Measurements from ENCODE around the gene MLST8.
"Not testable (repeated sequence)": the region's sequence is repeated elsewhere in the genome, so short reads cannot be mapped to it uniquely, and the experiment has no call there.

Gene MLST8

GRCh38 chr16:2235695-2236336 is 30.6 kb downstream of the MLST8 start:
- H3K9me3 Mint-ChIP-seq (ENCODE audit: low read depth), result no peaks in the 10 kb centered on the region
- no peak overlapping the region for H3K4me3 Mint-ChIP-seq
- no peaks in the 10 kb centered on the region for H3K27me3 Mint-ChIP-seq

DNA sequence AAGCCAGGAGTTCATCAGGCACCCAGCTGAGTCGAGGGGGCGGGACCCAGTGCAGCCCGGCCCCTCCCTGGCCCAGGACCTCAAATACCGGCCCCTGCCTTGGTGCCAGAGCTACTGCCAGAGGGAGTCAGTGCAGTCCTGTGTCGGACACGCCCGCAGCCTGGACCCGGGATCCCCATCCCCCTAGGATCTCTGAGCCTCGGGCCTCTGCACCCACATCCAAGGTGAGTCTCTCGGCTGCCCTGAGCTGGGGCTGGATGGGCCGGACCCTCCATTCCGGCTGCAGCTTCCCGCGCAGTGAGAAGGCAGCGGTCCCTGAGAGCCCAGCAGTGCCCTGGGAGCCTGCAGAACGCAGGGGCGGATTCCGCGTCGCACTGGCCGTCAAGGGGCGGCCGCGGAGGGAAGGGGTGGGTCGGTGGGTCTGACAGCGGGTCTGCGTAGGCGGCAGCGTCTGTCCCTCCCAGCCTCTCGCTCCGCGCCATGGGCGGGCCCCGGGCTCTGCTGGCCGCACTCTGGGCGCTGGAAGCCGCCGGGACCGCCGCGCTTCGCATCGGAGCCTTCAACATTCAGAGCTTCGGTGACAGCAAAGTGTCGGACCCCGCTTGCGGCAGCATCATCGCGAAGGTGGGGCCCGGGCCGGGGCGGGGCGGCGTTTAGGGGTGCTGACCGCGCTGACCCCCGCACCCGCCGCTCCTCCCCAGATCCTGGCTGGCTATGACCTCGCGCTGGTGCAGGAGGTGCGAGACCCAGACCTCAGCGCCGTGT is 31.3 kb downstream of the MLST8 start, which contains the start of gene DNASE1L2:
TSS of gene DNASE1L2 (plus strand) at position 108 of the 765 bp plus-strand sequence. CDS start at position 481, 373 bp downstream.
- Mint-ChIP-seq H3K4me1 (ENCODE audit: low read depth) (no peaks in the 10 kb centered on the region), H3K27ac (no peak within 1 kb of the TSS), H3K9me3 (ENCODE audit: low read depth) (no peaks in the 10 kb centered on the region), H3K27me3 (no peaks in the 10 kb centered on the region), H3K4me3 (no peak within 1 kb of the TSS), H3K36me3 (no peaks in the 10 kb centered on the region)

More at GRCh38 chr16:2235695-2236336, 30.6 kb downstream of the MLST8 start:
- no peak overlapping the region for H3K27ac Mint-ChIP-seq
- no peaks in the 10 kb centered on the region for H3K4me1 Mint-ChIP-seq (ENCODE audit: low read depth)
- no peaks in the 10 kb centered on the region for H3K36me3 Mint-ChIP-seq

- Mint-ChIP-seq H3K27me3 (no peaks in the 10 kb centered on the region), H3K4me3 (no peak overlapping the region), H3K36me3 (no peaks in the 10 kb centered on the region), H3K4me1 (ENCODE audit: low read depth) (no peaks in the 10 kb centered on the region), H3K9me3 (ENCODE audit: low read depth) (no peaks in the 10 kb centered on the region), H3K27ac (no peak overlapping the region)
Measured at GRCh38 chr16:2237102-2237482, 31.8 kb downstream of the MLST8 start.

GRCh38 chr16:2237493-2238149 is 32.4 kb downstream of the MLST8 start:
- Mint-ChIP-seq H3K9me3 (ENCODE audit: low read depth) (no peaks in the 10 kb centered on the region), H3K4me1 (ENCODE audit: low read depth) (no peaks in the 10 kb centered on the region), H3K4me3 (no peak overlapping the region), H3K27me3 (no peaks in the 10 kb centered on the region), H3K27ac (no peak overlapping the region), H3K36me3 (no peaks in the 10 kb centered on the region)

DNA sequence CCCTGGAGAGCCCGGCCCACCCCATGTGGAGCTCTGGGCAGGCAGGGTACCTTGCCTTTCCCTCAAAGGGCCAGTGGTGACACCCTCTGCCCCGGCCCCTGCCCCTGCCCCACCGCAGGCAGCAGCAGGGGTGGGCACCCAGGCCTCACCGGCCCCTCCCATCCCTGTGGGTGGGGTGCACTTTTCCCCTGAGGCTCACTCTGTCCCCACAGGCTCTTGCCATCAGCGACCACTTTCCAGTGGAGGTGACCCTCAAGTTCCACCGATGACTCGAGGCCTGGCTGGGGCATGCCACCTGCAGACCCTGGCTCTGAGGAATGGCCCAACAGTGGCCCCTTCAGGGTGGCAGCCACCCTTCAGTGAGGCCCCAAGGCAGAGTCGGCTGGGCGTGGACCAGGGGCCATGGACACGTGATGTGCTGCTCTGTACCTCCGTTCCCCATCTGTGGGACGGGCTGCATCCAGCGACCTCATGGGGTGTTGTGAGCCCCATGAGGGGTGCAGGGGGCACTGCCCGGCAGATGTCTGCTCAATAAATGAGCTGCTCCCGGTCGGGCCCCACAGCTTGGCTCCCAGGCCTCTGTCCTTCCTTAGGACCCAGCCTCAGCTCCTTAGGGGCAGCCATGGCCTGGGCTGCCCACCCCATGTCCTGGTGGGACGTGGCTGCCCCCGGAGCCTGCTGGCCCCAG is 33.0 kb downstream of the MLST8 start:
- Mint-ChIP-seq H3K4me1 (ENCODE audit: low read depth) (no peaks in the 10 kb centered on the region), H3K27ac (no peak overlapping the region), H3K36me3 (no peaks in the 10 kb centered on the region), H3K4me3 (no peak overlapping the region), H3K27me3 (no peaks in the 10 kb centered on the region), H3K9me3 (ENCODE audit: low read depth) (no peaks in the 10 kb centered on the region)

- H3K27me3 Mint-ChIP-seq, result no peaks in the 10 kb centered on the region
- H3K4me1 Mint-ChIP-seq (ENCODE audit: low read depth), result no peaks in the 10 kb centered on the region
Measured at GRCh38 chr16:2238838-2239675, 33.8 kb downstream of the MLST8 start.

DNA sequence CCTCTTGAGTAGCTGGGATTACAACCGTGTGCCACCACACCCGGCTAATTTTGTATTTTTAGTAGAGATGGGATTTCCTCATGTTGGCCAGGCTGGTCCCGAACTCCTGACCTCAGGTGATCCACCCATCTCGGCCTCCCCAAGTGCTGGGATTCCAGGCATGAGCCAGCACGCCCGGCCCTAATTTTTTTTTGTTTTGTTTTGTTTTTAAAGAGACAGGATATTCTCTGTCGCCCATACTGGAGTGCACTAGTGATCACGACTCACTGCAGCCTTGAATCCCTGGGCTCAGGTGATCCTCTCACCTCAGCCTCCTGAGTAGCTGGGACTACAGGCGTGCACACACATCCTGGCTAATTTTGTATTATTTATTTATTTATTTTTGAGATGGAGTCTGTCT is 35.1 kb downstream of the MLST8 start:
- not testable (repeated sequence) for H3K9me3 Mint-ChIP-seq (ENCODE audit: low read depth); H3K4me1 Mint-ChIP-seq (ENCODE audit: low read depth); H3K36me3 Mint-ChIP-seq; H3K27ac Mint-ChIP-seq; H3K27me3 Mint-ChIP-seq; H3K4me3 Mint-ChIP-seq

More at GRCh38 chr16:2238838-2239675, 33.8 kb downstream of the MLST8 start:
- H3K36me3 Mint-ChIP-seq, result no peaks in the 10 kb centered on the region
- no peak overlapping the region for H3K4me3 Mint-ChIP-seq
- no peaks in the 10 kb centered on the region for H3K9me3 Mint-ChIP-seq (ENCODE audit: low read depth)
- H3K27ac Mint-ChIP-seq, result no peak overlapping the region

DNA sequence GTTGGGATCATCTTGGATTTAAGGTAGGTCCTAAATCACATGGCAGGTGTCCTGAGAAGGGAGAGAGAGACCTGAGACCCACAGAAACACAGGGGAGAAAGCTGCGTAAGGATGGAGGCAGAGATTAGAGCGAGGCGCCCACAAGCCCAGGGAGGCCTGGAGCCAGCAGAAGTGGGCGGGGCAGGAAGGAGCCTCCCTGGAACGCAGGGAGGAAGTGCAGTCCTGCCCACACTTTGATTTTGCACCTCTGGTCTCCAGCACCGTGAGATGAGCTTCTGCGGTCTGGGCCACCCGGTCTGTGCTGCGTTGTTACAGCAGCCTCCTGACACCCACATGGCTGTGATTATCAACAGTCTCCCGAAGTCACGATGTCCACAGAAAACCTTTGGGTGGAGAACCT is 37.3 kb downstream of the MLST8 start:
- Mint-ChIP-seq H3K4me1 (ENCODE audit: low read depth) (no peaks in the 10 kb centered on the region), H3K9me3 (ENCODE audit: low read depth) (no peaks in the 10 kb centered on the region), H3K27ac (no peak overlapping the region), H3K36me3 (no peaks in the 10 kb centered on the region), H3K27me3 (no peaks in the 10 kb centered on the region), H3K4me3 (no peak overlapping the region)

DNA sequence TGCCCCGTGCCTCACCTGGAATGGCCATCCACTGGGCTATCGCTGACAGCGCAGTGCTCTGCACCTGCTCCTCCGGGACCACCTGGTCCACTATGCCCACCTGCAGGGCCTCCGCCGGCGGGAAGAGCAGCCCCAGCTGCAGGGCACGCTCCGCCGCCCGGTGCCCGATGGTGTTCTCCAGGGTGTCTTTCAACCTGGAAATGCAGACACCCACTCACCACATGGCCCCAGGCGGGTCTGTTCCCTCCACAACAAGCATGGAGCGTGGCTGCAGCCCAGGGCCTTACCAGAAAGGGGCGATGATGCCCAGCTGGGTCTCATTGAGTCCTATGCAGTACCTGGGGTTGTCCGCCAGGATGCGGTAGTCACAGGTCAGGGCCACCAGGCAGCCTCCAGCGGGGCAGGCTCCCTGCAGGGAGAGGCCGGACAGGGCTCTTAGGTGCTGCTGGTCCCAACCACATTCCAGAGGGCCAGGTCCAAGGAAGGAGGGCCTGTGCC is 37.8 kb downstream of the MLST8 start:
- H3K9me3 Mint-ChIP-seq (ENCODE audit: low read depth), result no peaks in the 10 kb centered on the region
- no peak overlapping the region for H3K4me3 Mint-ChIP-seq
- no peaks in the 10 kb centered on the region for H3K36me3 Mint-ChIP-seq
- H3K27ac Mint-ChIP-seq, result no peak overlapping the region
- H3K27me3 Mint-ChIP-seq, result no peaks in the 10 kb centered on the region
- H3K4me1 Mint-ChIP-seq (ENCODE audit: low read depth), result no peaks in the 10 kb centered on the region

DNA sequence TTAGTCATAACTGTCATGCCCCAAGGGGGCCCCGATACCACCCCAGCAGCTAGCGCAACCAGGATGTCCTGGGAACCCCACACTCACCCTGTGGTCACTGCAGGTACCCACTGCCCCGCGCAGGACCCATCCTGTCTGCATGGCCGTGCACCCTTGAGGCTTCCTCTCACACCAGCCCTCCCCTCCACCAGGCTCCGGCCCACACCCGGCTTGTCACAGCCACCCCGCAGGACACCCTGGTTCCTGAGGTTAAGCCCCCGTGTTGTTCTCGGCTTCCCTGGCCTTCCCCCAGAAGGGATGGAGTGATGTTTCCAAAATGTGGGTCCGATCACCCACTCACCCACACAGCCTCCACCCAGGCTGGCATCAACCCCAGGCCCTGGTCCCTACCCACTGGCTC is 38.5 kb downstream of the MLST8 start:
- Mint-ChIP-seq H3K27ac (no peak overlapping the region), H3K4me1 (ENCODE audit: low read depth) (no peaks in the 10 kb centered on the region), H3K9me3 (ENCODE audit: low read depth) (no peaks in the 10 kb centered on the region), H3K27me3 (no peaks in the 10 kb centered on the region), H3K36me3 (no peaks in the 10 kb centered on the region), H3K4me3 (no peak overlapping the region)

DNA sequence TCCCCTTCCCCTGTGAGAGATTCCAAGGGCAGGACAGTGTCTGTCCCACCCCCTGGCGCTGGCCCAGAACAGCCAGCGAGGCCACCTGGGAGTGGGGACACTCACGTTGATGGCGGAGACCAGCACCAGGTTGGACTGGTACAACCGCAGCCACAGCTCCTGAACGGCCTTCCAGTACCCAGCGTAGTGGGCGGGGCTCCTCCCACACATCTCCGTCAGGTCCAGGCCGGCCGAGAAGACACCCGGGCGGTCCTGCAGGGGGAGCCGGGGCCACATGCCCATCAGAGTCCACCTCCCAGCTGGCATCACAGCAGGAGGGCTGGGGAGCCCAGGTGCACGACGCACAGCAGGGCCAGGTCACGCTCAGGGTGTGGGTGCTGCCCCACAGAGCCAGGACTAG is 39.0 kb downstream of the MLST8 start:
- no peaks in the 10 kb centered on the region for H3K27me3 Mint-ChIP-seq
- no peaks in the 10 kb centered on the region for H3K9me3 Mint-ChIP-seq (ENCODE audit: low read depth)
- no peak overlapping the region for H3K4me3 Mint-ChIP-seq
- H3K36me3 Mint-ChIP-seq, result no peaks in the 10 kb centered on the region
- no peak overlapping the region for H3K27ac Mint-ChIP-seq
- H3K4me1 Mint-ChIP-seq (ENCODE audit: low read depth), result no peaks in the 10 kb centered on the region

GRCh38 chr16:2244926-2245795 is 39.9 kb downstream of the MLST8 start:
- H3K27me3 Mint-ChIP-seq, result no peaks in the 10 kb centered on the region
- no peak overlapping the region for H3K27ac Mint-ChIP-seq
- no peak overlapping the region for H3K4me3 Mint-ChIP-seq
- H3K4me1 Mint-ChIP-seq (ENCODE audit: low read depth), result no peaks in the 10 kb centered on the region
- H3K9me3 Mint-ChIP-seq (ENCODE audit: low read depth), result no peaks in the 10 kb centered on the region
- H3K36me3 Mint-ChIP-seq, result no peaks in the 10 kb centered on the region

GRCh38 chr16:2246301-2246885 is 41.1 kb downstream of the MLST8 start:
- Mint-ChIP-seq H3K36me3 (no peaks in the 10 kb centered on the region), H3K27me3 (no peaks in the 10 kb centered on the region), H3K9me3 (ENCODE audit: low read depth) (no peaks in the 10 kb centered on the region), H3K4me1 (ENCODE audit: low read depth) (peaks cover 4% of the 10 kb centered on the region), H3K4me3 (no peak overlapping the region), H3K27ac (no peak overlapping the region)
